Glutamatergic neuron (in vitro differentiated cells): ENCODE data around the gene FBLN5. TPM values are rescaled to one million over a fixed set of nuclear protein-coding genes. Genes with fewer than 3 reads are reported as not detected.

Experiments used
- DNase-seq: peaks from one replicate; pipeline ENCODE4 v3.0.0; 2022
- H3K27ac Mint-ChIP-seq: one replicate; pipeline ENCODE4 v1.8.0; 2020; ENCODE audit warnings: mild to moderate bottlenecking, mixed read lengths, inconsistent platforms; ENCODE audit not compliant: unreplicated experiment
- H3K27me3 Mint-ChIP-seq: one replicate; pipeline ENCODE4 v1.8.0; 2020; ENCODE audit warnings: mild to moderate bottlenecking, moderate library complexity, mixed read lengths, inconsistent platforms; ENCODE audit not compliant: unreplicated experiment
- H3K36me3 Mint-ChIP-seq: one replicate; pipeline ENCODE4 v1.8.0; 2020; ENCODE audit warnings: mild to moderate bottlenecking, mixed read lengths, inconsistent platforms; ENCODE audit not compliant: unreplicated experiment
- H3K4me1 Mint-ChIP-seq: one replicate; pipeline ENCODE4 v1.8.0; 2020; ENCODE audit warnings: mild to moderate bottlenecking, low read depth, mixed read lengths, inconsistent platforms; ENCODE audit not compliant: unreplicated experiment
- H3K4me3 Mint-ChIP-seq: one replicate; pipeline ENCODE4 v1.8.0; 2020; ENCODE audit warnings: mild to moderate bottlenecking, mixed read lengths, inconsistent platforms; ENCODE audit not compliant: unreplicated experiment
- H3K9me3 Mint-ChIP-seq: one replicate; pipeline ENCODE4 v1.8.0; 2020; ENCODE audit warnings: mild to moderate bottlenecking, moderate library complexity, mixed read lengths, inconsistent platforms; ENCODE audit not compliant: unreplicated experiment
- CTCF ChIP-seq: fragments of 200-600 bp; sonication (generic); IDR thresholded peaks from one replicate; pipeline ENCODE4 v1.5.0; 2021; ENCODE audit not compliant: partially characterized antibody, unreplicated experiment
- total RNA-seq: library from RNA; stranded (reverse); fragmentation: NEBNext Ultra II Directional; extraction: Animal tissue kit (Norgen Biotek cat#: 25700); gene quantifications from one replicate; pipeline ENCODE4 v1.2.1, GENCODE V29; 2021; ENCODE audit not compliant: unreplicated experiment

The FBLN5 gene
- total RNA-seq, 1 donor from 2014 or later = not detected

- Mint-ChIP-seq H3K4me3 (no peak overlapping the region), H3K36me3 (no peaks in the 10 kb centered on the region), H3K27me3 (no peaks in the 10 kb centered on the region), H3K4me1 (no peaks in the 10 kb centered on the region), H3K27ac (no peak overlapping the region), H3K9me3 (peaks cover 2% of the 10 kb centered on the region)
- TF ChIP-seq CTCF = no peak
- DNase-seq = no peak
These were observed 119.7 kb downstream of the FBLN5 start for GRCh38 chr14:91827746-91828145.

Other genes with a start within 250 kb of the FBLN5 start
- gene CATSPERB, start 215.6 kb downstream of the FBLN5 start, total RNA-seq = not detected
- 2.5 TPM for gene TC2N, start 80.2 kb downstream of the FBLN5 start, total RNA-seq
- 33.8 TPM for gene TRIP11, start 92.4 kb upstream of the FBLN5 start, total RNA-seq
- gene ATXN3, start 158.9 kb upstream of the FBLN5 start, total RNA-seq = 39.8 TPM
- gene NDUFB1, start 174.0 kb upstream of the FBLN5 start, total RNA-seq = 85.2 TPM
- gene CPSF2, start 174.3 kb upstream of the FBLN5 start, total RNA-seq = 53.1 TPM